Activated CD4-positive, alpha-beta memory T cell treated with anti-CD3 and anti-CD28 coated beads, Interleukin-2, amount 10 ng/mL, durations not matched to agents 7 days and 5 days (primary cell): ENCODE data around the gene MATN1. TPM values are rescaled to one million over a fixed set of nuclear protein-coding genes. Genes with fewer than 3 reads are reported as not detected.

Experiments
- CTCF ChIA-PET: fragments of 350-600 bp; sonication (Branson Sonifier 250); formaldehyde crosslinking; loops from one replicate; lab custom pipeline; 2021; ENCODE audit warnings: antibody characterized with exemption, inconsistent platforms; lab: Charles Lee
- POLR2A ChIA-PET: fragments of 350-600 bp; sonication (Branson Sonifier 250); formaldehyde crosslinking; loops from one replicate; lab custom pipeline; 2021; ENCODE audit warnings: antibody characterized with exemption; lab: Charles Lee
- DNase-seq: peaks from one replicate; pipeline ENCODE4 v3.0.0-alpha.2; 2020
- H3K27ac Mint-ChIP-seq: one replicate; pipeline ENCODE4 v1.8.0; 2021; ENCODE audit warnings: mild to moderate bottlenecking, mixed read lengths
- H3K27me3 Mint-ChIP-seq: one replicate; pipeline ENCODE4 v1.8.0; 2021; ENCODE audit warnings: mixed read lengths
- H3K36me3 Mint-ChIP-seq: one replicate; pipeline ENCODE4 v1.8.0; 2021; ENCODE audit warnings: low read depth, mixed read lengths
- H3K4me1 Mint-ChIP-seq: one replicate; pipeline ENCODE4 v1.8.0; 2021; ENCODE audit warnings: mixed read lengths
- H3K4me3 Mint-ChIP-seq: one replicate; pipeline ENCODE4 v1.8.0; 2021; ENCODE audit warnings: mild to moderate bottlenecking, mixed read lengths
- H3K9me3 Mint-ChIP-seq: one replicate; pipeline ENCODE4 v1.8.0; 2021; ENCODE audit warnings: mixed read lengths
- total RNA-seq, 2 experiments: library from RNA; stranded (reverse); gene quantifications; one replicate each; pipeline ENCODE4 v1.2.3, GENCODE V29; 2021

MATN1 gene
- total RNA-seq, 2 experiments from 2014 or later: not detected

DNA sequence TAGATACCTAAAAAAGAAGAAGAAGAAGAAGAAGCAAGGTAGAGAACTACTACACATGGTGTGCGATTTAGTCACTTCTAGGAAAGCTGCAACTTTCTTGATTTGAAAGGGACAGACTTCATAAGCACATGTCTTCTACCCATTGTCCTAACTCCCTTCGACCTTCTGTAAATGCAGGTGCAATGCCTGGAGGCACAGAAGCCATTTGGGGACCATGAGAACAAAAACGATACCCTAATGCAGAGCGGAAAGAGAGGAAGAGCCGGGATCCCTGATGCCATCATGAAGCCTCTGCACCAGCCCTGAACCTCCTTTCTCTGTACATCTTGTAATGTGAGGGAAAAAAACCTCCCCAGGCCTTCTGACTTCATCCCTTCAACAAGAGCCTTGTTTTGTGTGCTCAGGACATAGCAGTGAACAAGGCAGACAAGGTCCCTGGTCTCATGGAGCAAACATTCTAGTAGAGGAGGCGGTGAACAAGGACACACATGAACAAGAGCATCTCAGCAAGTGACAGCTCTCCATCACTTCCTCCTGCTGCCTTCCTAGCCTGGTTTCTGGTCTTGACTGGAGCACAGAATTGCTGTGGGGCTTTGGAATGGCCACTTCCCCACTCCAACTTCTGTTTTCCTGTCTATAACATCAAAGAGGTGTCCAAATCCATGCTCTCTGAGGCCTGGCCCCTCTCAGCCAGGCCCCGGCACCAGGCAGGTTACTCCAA lies 39.7 kb upstream of the MATN1 start:
- Mint-ChIP-seq H3K36me3 (no peaks in the 10 kb centered on the region), H3K4me3 (no peak overlapping the region), H3K4me1 (peaks cover 57% of the 10 kb centered on the region), H3K27me3 (no peaks in the 10 kb centered on the region), H3K9me3 (no peaks in the 10 kb centered on the region), H3K27ac (no peak overlapping the region)
- ChIA-PET CTCF (interaction anchor here (0.9 to 8.3 kb wide), 4 partner anchors 16 to 43 kb away, joined by 3 to 67 read pairs (median 6); no protein-coding TSS in a partner anchor), POLR2A (interaction anchor here (12.3 kb wide), 1 partner anchor 17 kb away, joined by 341 read pairs; no protein-coding TSS in a partner anchor)
- no peak for DNase-seq

DNA sequence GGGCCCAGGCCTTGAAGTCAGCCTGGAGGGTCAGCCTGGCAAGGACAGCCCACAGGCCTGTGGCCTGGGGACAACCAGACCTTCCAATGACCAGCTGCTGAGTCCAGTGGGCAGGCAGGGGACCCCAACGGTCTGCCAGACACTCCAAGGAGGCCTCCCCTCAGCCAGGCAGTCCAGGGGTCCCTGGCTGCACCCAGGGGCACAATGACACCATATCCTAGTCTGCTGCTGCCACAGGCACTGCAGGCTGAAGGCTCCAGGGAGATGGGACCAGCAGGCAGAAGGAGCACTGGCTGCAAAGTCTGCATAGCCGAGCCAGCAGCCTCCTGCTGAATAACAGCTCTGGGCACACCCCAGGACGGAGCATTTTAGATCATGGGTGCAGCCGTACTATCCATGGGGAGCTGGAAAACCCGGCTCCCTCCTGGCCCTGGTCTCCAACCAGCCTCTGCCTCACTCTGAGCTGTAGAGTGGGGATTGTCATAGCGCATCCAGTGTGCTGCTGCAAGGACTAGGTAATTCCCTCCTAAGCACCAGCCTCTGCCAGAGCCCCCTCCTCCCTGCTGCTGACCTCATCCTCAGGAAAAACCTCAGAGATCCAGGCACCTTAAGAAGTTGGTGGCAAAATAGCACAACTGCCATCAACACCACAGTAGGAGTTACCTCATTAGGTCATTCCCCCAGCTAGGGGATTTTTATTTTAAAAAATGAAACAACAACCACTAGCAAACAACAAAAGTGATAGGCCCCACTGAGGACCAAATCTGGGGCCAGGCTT lies 39.0 kb upstream of the MATN1 start:
- ChIA-PET CTCF (interaction anchor here (1.2 to 8.8 kb wide), 5 partner anchors 17 to 42 kb away, joined by 4 to 117 read pairs (median 13); no protein-coding TSS in a partner anchor), POLR2A (interaction anchor here (0.8 to 12.3 kb wide), 5 partner anchors 10 to 44 kb away, joined by 3 to 341 read pairs (median 4); no protein-coding TSS in a partner anchor)
- Mint-ChIP-seq H3K4me3 (no peak overlapping the region), H3K27ac (no peak overlapping the region), H3K36me3 (peaks cover 2% of the 10 kb centered on the region), H3K4me1 (peaks cover 63% of the 10 kb centered on the region), H3K27me3 (no peaks in the 10 kb centered on the region), H3K9me3 (no peaks in the 10 kb centered on the region)
- no peak for DNase-seq

DNA sequence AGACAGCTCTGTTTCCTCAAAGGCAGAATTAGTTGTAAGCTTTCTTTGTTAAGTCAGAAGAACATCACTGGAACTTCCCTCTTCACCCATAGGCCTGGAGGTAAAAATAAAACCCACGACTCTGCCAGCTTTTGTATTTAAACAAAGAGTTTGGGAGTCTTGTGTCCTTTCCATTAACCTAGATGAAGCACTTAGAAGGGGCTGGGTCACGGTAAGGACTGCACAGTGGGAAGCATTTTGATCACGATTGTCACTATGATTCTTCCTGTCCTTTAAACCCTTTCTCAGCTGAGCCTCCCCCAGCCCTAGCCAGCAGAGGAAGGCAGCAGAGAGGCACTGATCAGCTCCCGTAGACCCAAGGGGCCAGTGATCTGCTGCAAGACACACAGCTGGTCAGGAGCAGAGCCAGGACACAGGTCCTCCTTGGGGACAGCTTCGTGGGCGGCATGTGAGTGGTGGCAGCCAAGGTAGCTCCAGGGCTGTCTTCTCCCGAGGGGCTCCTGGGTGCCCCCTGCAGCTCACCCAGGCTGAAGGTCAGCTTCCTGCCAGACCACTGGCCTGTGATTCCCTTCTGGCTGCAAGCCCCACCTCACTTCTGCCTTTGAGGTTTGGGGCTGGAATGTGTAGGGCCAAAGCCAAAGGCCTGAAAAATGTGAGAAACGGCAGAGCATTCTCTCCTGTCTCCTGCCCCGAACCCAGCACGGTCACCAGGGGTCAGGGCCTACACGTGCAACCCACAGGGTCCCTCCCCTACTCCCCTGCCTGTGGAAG lies 38.2 kb upstream of the MATN1 start:
- no peak overlapping the region for H3K27ac Mint-ChIP-seq
- no peak for DNase-seq

DNA sequence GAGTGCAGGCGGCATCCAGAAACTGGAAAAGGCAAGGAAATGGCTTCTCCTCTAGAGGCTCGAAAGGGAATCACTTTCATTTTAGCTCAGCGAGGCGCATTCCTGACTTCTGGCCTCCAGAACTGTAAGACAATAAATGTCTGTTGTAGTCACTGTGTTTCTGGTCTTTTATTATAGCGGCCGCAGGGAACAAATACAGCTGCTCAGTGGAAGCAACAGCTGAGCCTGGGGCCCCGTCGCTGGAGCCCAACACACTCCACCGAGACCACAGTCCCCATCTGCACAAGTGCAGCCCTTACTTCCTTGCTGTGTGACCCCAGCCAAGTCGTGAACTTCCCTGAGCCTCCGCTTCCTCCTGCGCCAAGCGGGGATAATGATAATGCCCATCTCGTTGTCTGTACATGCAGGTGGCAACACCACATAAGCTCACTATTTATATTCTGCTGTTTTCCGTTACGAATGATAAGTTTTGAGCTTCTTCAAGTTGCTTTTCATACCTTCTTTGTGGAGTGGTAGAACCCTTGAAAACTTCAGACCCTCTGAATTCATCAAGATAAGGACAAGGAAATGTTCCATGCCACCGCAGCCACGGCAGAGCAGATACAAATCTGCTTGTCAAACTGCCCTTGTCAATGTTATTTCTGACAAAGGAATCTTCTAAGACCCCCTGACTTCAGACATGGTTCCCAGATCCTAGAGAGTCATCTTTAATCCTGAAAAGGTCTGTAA lies 37.4 kb upstream of the MATN1 start:
- H3K9me3 Mint-ChIP-seq: no peaks in the 10 kb centered on the region
- CTCF ChIA-PET: interaction anchor here (0.6 to 8.8 kb wide), 9 partner anchors 10 to 787 kb away, joined by 3 to 117 read pairs (median 3); no protein-coding TSS in a partner anchor
- peaks cover 63% of the 10 kb centered on the region for H3K4me1 Mint-ChIP-seq

More for the DNA sequence above, 38.2 kb upstream of the MATN1 start:
- H3K36me3 Mint-ChIP-seq: peaks cover 10% of the 10 kb centered on the region
- H3K9me3 Mint-ChIP-seq: no peaks in the 10 kb centered on the region
- ChIA-PET POLR2A (interaction anchor here (0.8 to 12.3 kb wide), 7 partner anchors 9 to 43 kb away, joined by 3 to 341 read pairs (median 4); no protein-coding TSS in a partner anchor), CTCF (interaction anchor here (0.6 to 8.8 kb wide), 7 partner anchors 12 to 786 kb away, joined by 3 to 117 read pairs (median 4); no protein-coding TSS in a partner anchor)
- H3K4me3 Mint-ChIP-seq: no peak overlapping the region
- H3K4me1 Mint-ChIP-seq: peaks cover 67% of the 10 kb centered on the region
- H3K27me3 Mint-ChIP-seq: no peaks in the 10 kb centered on the region

DNA sequence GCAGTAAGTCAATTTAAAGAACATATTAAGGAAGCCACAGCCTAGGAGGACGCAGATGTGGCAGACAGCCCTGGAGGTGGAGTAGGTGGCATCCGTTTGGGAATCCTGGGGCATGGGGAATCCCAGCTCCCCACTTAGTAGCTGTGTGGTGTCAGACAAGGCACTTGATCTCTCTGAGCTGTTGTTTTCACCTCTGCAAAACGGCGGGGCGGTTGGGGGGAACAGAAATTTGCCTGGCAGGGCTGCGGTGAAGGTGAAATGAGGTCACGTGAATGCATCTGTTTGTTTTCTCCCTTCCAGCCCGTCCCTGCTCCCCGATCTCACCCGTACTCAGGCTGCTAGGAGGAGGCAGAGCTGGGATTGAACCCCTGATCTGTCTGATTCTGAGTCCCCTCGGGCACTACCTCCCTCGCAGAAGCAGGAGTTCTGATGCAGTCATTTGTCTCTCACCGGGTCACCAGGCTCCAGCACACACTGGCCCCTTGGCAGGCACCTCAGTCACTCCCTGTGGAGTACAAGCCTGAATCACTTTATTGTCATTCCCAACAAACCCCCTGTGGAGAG lies 36.4 kb upstream of the MATN1 start:
- H3K4me1 Mint-ChIP-seq: peaks cover 68% of the 10 kb centered on the region
- CTCF ChIA-PET: interaction anchor here (1.0 to 8.8 kb wide), 7 partner anchors 10 to 42 kb away, joined by 3 to 117 read pairs (median 7); no protein-coding TSS in a partner anchor
- peak overlapping the region; percentile 34 for H3K27ac Mint-ChIP-seq

More for the DNA sequence above, 37.4 kb upstream of the MATN1 start:
- Mint-ChIP-seq H3K36me3 (peaks cover 18% of the 10 kb centered on the region), H3K27ac (no peak overlapping the region), H3K27me3 (no peaks in the 10 kb centered on the region), H3K4me3 (no peak overlapping the region)
- POLR2A ChIA-PET: interaction anchor here (0.9 to 12.3 kb wide), 4 partner anchors 15 to 31 kb away, joined by 3 to 341 read pairs (median 5); no protein-coding TSS in a partner anchor
- DNase-seq: no peak

DNA sequence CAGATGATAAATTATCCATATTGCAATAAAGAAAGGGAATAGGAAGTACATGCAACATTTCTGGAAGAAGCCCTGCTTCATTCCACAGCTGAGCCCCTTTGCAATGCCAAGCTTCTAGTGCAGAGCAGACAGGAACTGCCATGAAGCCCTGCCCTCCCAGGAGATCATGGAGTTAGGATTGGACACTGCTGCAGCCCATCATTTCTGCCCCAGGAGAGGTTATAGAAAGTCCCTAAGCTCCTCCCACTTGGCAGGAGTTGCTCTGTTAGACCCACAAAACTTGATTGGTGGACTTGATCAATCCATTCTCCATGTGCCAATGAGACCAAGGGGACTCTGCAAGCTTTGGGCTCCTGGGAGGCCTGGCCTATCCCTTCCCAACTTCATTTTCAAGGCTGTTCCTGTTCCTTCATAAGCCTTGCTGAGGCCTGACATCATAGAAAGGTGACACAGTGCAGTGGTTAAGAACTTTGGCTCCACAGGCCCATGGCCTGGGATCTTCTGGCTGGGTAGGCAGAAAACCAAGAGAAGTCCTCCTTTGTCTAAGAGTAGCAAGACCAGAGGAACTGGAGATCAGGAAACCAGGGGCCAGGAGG lies 35.5 kb upstream of the MATN1 start:
- ChIA-PET POLR2A (interaction anchor here (1.4 to 12.3 kb wide), 8 partner anchors 8 to 40 kb away, joined by 3 to 341 read pairs (median 8); no protein-coding TSS in a partner anchor), CTCF (interaction anchor here (2.3 to 8.8 kb wide), 4 partner anchors 9 to 39 kb away, joined by 7 to 117 read pairs (median 43); no protein-coding TSS in a partner anchor)
- Mint-ChIP-seq H3K36me3 (peaks cover 32% of the 10 kb centered on the region), H3K4me1 (peaks cover 78% of the 10 kb centered on the region), H3K27ac (peak overlapping the region; percentile 34), H3K9me3 (no peaks in the 10 kb centered on the region), H3K4me3 (peak overlapping the region; percentile 8), H3K27me3 (no peaks in the 10 kb centered on the region)
- no peak for DNase-seq

More for the DNA sequence above, 36.4 kb upstream of the MATN1 start:
- peaks cover 28% of the 10 kb centered on the region for H3K36me3 Mint-ChIP-seq
- POLR2A ChIA-PET: interaction anchor here (0.9 to 12.3 kb wide), 3 partner anchors 14 to 41 kb away, joined by 3 to 341 read pairs (median 4); no protein-coding TSS in a partner anchor
- peak overlapping the region; percentile 28 for H3K4me3 Mint-ChIP-seq
- H3K9me3 Mint-ChIP-seq: no peaks in the 10 kb centered on the region
- peak; percentile 71 for DNase-seq
- no peaks in the 10 kb centered on the region for H3K27me3 Mint-ChIP-seq

DNA sequence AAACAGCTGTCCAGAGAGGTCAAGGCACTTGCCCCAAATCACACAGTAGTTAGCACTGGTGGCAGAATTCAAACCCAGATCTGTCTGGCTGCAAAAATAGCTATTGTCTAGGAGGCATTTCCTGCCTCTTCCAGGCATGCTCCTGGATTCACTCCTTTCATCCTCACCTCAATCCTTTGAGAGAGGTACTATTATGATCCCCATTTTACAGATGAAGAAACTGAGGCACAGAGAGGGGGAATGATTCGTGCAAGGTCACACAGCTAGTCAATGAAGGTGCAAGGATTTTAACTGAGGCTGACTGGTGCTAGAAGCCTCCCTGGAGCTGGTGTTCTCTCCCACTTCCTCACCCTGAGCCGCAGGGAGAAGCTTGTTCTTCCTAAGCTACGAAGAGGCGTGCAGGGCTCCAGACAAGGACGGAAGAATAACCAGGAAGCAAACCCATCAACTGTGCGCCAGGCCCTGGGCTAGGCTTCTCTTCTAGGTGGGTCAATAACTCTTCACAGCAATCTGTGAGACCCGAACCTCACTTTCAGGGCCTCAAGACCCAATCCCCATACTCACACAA lies 34.8 kb upstream of the MATN1 start:
- Mint-ChIP-seq H3K9me3 (no peaks in the 10 kb centered on the region), H3K27ac (peak overlapping the region; percentile 93), H3K4me1 (peaks cover 84% of the 10 kb centered on the region), H3K36me3 (peaks cover 39% of the 10 kb centered on the region), H3K4me3 (peak overlapping the region; percentile 95), H3K27me3 (no peaks in the 10 kb centered on the region)
- CTCF ChIA-PET: interaction anchor here (1.6 to 8.8 kb wide), 5 partner anchors 8 to 38 kb away, joined by 3 to 117 read pairs (median 19); no protein-coding TSS in a partner anchor
- POLR2A ChIA-PET: interaction anchor here (0.7 to 12.3 kb wide), 12 partner anchors 8 to 39 kb away, joined by 3 to 341 read pairs (median 6); no protein-coding TSS in a partner anchor
- DNase-seq: no peak

DNA sequence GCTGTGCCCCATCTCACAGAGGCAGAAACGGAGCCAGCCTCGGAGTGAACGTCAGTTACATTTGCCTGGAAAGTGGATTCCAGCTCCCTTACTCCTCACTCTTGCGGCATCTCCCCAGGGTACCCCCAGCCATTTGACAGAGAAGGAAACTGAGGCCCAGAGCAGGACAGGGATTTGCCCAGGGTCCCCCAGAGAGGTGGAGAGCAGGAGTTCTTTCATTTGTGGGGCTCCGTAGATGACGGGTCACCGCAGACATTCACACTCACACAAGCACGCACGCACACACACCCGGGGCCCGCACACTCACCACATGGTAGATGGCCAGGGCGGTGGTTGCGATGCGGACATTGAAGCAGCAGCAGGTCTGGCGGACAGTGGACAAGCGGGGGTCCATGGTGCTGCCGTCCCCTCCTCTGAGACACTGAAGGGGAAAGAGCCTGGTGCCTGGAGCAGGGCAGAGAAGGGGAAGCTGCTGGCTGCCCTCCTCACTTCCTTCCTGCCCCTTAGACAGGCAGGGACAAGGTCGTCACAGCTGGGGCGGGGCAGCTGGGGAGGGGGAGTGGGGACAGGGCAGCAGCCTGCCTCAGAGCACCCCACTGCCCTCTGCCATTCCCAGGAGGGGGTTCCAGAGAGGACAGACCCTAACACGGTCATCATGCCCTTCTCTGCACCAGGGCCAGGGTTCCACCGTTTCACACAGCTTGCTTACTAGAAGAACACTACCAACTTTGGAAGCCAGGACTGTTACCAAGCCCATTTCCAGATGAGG lies 34.2 kb upstream of the MATN1 start, which contains the start of gene LAPTM5:
Gene LAPTM5 (minus strand): TSS at position 423 of the 769 bp plus-strand sequence. CDS start 29 bp downstream, at position 394.
- Mint-ChIP-seq H3K27ac (peak within 1 kb of the TSS; percentile 93), H3K27me3 (no peaks in the 10 kb centered on the region), H3K36me3 (peaks cover 42% of the 10 kb centered on the region), H3K9me3 (no peaks in the 10 kb centered on the region), H3K4me3 (peak within 1 kb of the TSS; percentile 95), H3K4me1 (peaks cover 84% of the 10 kb centered on the region)
- peak; percentile 69 for DNase-seq
- POLR2A ChIA-PET: interaction anchor here (0.7 to 12.3 kb wide), 17 partner anchors 9 to 38 kb away, joined by 3 to 341 read pairs (median 5); no protein-coding TSS in a partner anchor
- CTCF ChIA-PET: interaction anchor here (1.6 to 8.8 kb wide), 6 partner anchors 8 to 38 kb away, joined by 3 to 117 read pairs (median 30); no protein-coding TSS in a partner anchor

DNA sequence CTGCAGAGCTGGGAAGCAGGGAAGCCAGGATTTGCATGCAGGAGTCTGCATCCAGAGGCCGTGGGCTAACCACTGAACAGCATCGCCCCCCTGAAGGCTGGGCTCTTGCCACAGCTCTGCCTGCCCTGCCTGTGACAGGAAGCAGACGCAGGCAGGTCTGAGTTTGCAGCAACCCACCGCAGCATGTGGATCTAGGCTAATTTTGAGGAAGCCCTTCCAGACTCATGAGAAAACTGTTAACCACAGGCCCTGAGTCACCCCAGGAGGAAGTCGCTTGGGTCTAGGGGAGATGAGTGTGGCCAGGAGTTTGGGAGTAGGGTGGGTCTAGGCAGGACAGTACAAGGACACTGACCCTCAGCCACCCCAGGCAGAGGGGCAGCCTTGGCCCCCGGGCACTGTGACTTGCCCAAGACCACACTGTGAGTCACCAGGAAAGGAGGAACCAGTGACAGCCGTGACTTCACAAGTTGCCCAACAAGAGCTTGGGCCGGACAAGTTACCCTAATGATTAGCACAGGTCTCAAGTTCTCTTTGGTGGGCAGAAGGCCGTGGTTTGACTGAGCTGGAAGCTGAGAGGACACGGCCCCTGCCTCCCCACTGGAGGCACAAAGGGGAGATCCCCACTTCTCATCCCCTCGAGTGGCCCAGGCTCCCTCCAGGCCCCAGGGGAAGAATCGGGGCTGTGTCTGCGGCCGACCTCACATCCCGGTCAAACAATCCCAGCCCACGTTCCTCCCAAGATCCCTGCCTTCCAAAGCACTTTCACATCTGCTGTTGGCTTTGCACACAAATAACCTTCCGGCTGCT lies 33.4 kb upstream of the MATN1 start:
- peak; percentile 84 for DNase-seq
- Mint-ChIP-seq H3K36me3 (peaks cover 50% of the 10 kb centered on the region), H3K27ac (peak overlapping the region; percentile 93), H3K4me1 (peaks cover 86% of the 10 kb centered on the region), H3K9me3 (no peaks in the 10 kb centered on the region), H3K27me3 (no peaks in the 10 kb centered on the region), H3K4me3 (peak overlapping the region; percentile 95)
- CTCF ChIA-PET: interaction anchor here (0.7 to 8.8 kb wide), 7 partner anchors 12 to 37 kb away, joined by 3 to 117 read pairs (median 5); no protein-coding TSS in a partner anchor
- POLR2A ChIA-PET: interaction anchor here (0.9 to 12.3 kb wide), 15 partner anchors 9 to 307 kb away, joined by 3 to 341 read pairs (median 5); no protein-coding TSS in a partner anchor
